HG03135 (cell line): ENCODE results near the gene PAK4.

ENCODE experiments used
- ATAC-seq: cut with Tn5 transposase; IDR thresholded peaks from one replicate; pipeline ENCODE4 v1.9.1; 2021; ENCODE audit warnings: mild to moderate bottlenecking, moderate library complexity; ENCODE audit not compliant: unreplicated experiment

Gene PAK4

GRCh38 chr19:39177736-39178135, 52.1 kb downstream of the PAK4 start:
- ATAC-seq = no peak

- no peak for ATAC-seq
Observed at GRCh38 chr19:39178296-39179006, 52.9 kb downstream of the PAK4 start.

- ATAC-seq = no peak
Observed at GRCh38 chr19:39179754-39180153, 54.2 kb downstream of the PAK4 start.

GRCh38 chr19:39180749-39181148, 55.2 kb downstream of the PAK4 start:
- no peak for ATAC-seq

- ATAC-seq = no peak
Observed at GRCh38 chr19:39181500-39182173, 56.1 kb downstream of the PAK4 start.

GRCh38 chr19:39182174-39182505, 56.6 kb downstream of the PAK4 start:
- ATAC-seq = no peak

- ATAC-seq = no peak
Observed at GRCh38 chr19:39183104-39183503, 57.5 kb downstream of the PAK4 start.

GRCh38 chr19:39186391-39186790, 60.8 kb downstream of the PAK4 start:
- ATAC-seq = no peak

GRCh38 chr19:39187552-39187943, 62.0 kb downstream of the PAK4 start:
- ATAC-seq = no peak

GRCh38 chr19:39188960-39189359, 63.4 kb downstream of the PAK4 start:
- no peak for ATAC-seq

- no peak for ATAC-seq
Observed at GRCh38 chr19:39190768-39191167, 65.2 kb downstream of the PAK4 start.

- no peak for ATAC-seq
Observed at GRCh38 chr19:39192846-39193245, 67.3 kb downstream of the PAK4 start.

GRCh38 chr19:39193803-39194202, 68.2 kb downstream of the PAK4 start:
- ATAC-seq = no peak

- ATAC-seq = no peak
Observed at GRCh38 chr19:39194832-39195542, 69.4 kb downstream of the PAK4 start.

- no peak for ATAC-seq
Observed at GRCh38 chr19:39195755-39196154, 70.2 kb downstream of the PAK4 start.

GRCh38 chr19:39196320-39196719, 70.7 kb downstream of the PAK4 start:
- no peak for ATAC-seq

GRCh38 chr19:39196860-39197562, 71.4 kb downstream of the PAK4 start, which contains the start of gene NCCRP1:
TSS of gene NCCRP1 (plus strand) at chr19:39196964. CDS start at chr19:39196983, 19 bp downstream.
- no peak for ATAC-seq

- no peak for ATAC-seq
Observed at GRCh38 chr19:39197808-39198207, 72.2 kb downstream of the PAK4 start.

GRCh38 chr19:39199025-39199424, 73.4 kb downstream of the PAK4 start:
- ATAC-seq = no peak

- ATAC-seq = no peak
Observed at GRCh38 chr19:39200066-39200802, 74.6 kb downstream of the PAK4 start.

GRCh38 chr19:39200803-39201115, 75.2 kb downstream of the PAK4 start:
- no peak for ATAC-seq
